ENCODE measurements around the gene NEK11.

The NEK11 gene

GRCh38 chr3:131200636-131201199 is 174.0 kb downstream of the NEK11 start:
- intact Hi-C loops (cut with DNase I) = no loop called here
- DNase-seq = no peak

DNA sequence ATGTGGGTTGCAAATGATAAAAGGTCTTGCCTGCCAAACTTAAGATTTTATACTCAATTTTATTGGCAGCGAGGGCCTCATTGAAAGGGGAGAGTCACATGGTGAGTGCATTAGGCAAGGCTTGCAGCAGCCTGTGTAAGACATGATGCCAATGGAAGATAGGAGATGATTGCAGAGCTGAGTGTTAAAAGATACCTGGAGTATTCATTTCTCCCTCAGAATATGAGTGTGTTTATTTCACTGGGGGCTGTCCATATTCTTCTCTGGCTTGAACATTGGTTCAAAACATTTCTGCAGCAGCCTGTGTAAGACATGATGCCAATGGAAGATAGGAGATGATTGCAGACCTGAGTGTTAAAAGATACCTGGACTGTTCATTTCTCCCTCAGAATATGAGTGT is 189.7 kb downstream of the NEK11 start:
- intact Hi-C loops (cut with DNase I) = no loop called here

DNA sequence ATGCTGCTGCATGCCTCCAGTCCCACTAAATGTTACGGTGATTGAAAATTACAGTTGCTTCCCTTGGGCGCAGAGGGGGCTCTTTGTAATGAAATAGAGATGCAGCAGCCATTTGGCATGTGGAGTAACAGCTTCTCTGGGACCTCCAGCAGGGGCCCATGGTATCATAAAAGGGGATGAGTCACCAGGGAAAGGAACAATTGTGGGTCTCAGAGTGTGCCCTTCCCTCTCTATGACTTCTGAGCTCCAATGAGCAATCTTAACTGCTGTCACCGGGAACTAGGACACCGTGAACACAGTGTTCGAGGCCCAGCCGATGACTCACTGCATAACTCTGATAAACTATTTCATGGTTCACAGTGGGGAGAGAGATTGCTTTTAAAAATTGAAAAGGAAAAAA is 190.1 kb downstream of the NEK11 start:
- DNase-seq = peak in 19 of 42 donors; percentile 2 to 58 (median 12)
- intact Hi-C loops (cut with DNase I) = no loop called here

More for the DNA sequence above, 189.7 kb downstream of the NEK11 start:
- no peak for DNase-seq

- intact Hi-C loops (cut with DNase I) = no loop called here
- DNase-seq = no peak
Measured at GRCh38 chr3:131217296-131217741, 190.6 kb downstream of the NEK11 start.

DNA sequence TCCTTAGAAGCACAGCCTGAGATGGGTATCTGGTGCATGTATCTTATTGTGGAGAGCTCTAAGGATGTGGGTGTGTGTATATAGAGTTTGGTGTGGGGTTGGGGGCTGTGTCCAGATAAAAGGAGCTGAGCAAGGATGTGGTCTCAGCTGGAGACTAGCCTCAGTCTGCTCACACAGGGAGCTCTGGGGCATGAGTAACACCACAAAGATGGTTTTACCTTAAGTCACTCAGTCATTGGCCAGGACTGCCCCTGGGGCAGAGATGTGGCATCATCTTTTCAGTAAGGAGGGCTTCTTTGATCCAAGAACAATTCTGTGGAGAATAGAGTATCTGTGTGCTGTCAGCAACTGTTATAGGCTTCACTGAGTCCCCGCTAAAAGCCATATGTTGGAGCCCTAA is 191.5 kb downstream of the NEK11 start:
- DNase-seq = no peak
- intact Hi-C loops (cut with DNase I) = no loop called here

DNA sequence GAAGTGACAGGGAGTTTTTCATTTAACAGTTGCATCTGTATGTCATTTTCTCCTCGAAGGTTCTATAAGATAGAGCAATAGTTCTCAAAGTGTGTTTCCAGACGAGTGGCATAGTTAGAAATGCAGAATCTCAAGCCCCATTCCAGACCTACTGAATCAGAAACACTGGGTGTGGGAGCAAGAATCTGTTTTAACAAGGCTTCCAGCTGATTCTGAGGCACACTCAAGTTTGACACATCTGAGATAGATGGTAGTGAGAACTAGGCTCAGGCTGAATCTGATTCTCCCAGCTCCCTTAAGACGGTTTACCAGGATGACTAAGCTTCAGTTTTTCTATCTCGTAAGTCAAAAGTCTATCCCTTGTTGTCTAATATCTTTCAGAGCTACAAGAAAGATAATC is 195.1 kb downstream of the NEK11 start:
- no peak for DNase-seq
- intact Hi-C loops (cut with DNase I) = no loop called here

DNA sequence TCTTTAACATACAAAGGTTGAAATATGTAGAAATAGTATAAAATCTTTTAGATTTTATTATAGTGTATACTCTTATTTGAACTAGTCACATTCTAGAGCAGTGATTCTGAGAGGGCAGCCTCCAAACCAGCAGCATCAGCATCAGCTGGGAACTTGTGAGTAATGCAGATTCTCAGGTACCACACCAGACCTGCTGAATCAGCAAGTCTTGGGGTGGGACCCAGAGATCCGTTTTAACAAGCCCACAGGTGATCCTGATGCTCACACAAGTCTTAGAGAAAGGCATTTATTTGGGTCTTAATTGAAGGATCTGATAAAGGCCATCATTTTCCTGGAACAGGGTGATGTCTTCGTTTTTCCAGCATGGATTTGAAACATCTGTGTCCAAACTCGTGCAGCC is 195.9 kb downstream of the NEK11 start:
- intact Hi-C loops (cut with DNase I) = no loop called here
- no peak for DNase-seq

DNA sequence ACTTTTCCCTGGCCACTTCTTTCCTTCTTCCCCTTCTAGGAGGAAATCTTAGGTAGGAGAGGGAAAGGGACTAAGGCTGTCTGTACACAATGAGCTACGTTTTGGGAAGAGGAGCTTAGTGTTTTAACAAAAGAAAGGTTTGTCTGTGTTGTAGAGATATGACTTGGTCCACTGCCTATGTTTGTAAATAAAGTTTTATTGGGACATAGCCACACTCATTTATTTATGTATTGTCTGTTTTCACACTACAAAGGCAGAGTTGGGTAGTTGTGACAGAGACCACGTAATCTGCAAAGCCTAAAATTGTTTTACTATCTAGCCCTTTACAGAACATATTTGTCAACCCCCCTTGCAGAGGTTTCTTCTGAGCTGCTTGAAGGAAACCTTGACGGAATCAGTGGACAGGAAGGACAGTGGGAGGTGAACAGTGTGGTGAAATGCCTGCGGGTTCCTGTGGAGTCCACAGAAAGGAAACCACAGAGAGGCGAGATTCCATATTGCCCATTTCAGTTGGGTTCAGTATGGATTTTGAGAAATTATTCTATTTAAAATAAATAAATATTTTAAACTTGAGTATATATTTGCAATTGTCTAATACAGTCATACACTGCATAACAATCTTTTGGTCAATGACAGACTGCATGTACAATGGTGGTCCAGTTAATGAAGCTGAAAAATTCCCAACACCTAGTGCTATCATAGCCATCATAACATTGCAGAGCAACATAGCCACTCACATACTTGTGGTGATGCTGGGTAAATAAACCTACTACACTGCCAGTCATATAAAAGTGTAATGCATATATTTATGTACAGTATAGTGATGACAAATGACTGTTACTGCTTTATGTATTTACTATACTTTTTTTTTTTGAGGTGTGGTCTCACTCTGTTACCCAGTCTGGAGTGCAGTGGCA is 197.0 kb downstream of the NEK11 start:
- intact Hi-C loops (cut with DNase I) = no loop called here
- no peak for DNase-seq

DNA sequence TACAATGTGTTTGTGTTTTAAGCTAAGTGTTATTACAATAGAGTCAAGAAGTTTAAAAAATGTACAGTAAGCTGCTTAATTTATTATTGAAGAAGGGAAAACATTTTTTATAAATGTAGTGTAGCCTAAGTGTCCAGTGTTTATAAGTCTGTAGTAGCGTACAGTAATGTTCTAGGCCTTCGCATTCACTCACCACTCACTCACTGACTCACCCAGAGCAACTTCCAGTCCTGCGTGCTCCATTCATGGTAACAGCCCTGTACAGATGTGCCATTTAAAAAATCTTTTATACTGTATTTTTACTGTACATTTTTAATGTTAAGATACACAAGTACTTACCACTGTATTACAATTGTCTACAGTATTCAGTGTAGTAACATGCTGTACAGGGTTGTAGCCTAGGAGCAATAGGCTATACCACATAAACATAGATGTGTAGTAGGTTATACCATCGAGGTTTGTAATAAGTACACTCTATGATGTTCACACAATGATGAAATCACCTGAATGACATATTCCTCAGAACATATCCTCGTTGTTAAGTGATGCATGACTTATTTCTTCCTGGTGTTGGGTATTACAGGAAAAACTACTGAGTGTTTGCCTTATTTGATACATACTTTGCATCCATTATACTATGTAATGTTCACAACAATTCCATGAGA is 198.3 kb downstream of the NEK11 start:
- intact Hi-C loops (cut with DNase I) = no loop called here
- DNase-seq = no peak

GRCh38 chr3:131228522-131228921 is 201.8 kb downstream of the NEK11 start:
- intact Hi-C loops (cut with DNase I) = no loop called here
- no peak for DNase-seq

- DNase-seq = no peak
- intact Hi-C loops (cut with DNase I) = no loop called here
Measured at GRCh38 chr3:131231710-131232389, 205.2 kb downstream of the NEK11 start.

DNA sequence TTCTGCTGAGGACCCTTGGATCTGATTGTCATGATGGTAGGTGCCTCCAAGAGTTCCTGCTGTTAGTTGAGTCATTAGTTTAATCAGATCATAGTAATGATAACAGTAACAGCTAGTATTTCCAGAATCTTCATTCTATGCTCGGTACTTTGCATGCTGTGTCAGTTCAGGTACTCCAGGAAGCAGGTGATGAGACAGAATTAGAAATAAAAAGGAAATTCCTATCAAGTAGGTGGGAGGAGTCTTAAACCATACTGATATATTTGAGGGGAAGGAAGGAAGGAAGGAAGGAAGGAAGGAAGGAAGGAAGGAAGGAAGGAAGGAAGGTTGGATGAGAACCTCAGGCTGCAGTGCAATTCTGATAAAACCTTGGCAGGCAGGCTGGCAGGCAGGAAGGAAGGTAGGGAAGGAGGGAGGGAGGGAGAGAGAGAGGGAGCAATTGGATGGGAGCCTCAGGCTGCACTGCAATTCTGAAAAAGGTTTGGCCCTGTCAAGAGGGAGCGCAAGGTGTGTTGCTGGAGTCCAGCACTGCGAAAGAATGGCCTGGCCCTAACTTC is 206.1 kb downstream of the NEK11 start:
- intact Hi-C loops (cut with DNase I) = no loop called here
- no peak for DNase-seq

GRCh38 chr3:131233900-131234668 is 207.4 kb downstream of the NEK11 start:
- intact Hi-C loops (cut with DNase I) = no loop called here
- DNase-seq = no peak

DNA sequence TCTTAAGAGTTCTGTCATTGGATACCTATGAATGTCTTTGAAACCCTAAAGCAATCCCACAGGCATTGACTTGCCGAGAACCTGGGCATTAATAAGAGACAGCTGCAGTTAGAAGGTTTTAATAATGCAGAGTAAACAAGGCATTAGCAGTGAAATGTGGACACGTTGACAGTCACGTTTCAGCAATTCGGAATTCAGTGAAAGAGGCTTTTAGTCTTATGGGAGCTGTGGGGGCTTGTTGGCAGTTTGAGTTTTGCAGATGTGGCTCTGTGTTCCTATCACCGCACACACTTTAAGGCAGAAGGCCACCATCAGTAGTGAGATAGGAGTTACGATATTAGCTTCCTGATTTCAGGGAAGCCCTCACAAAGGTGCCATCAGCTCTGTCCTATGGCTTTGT is 209.7 kb downstream of the NEK11 start:
- DNase-seq = no peak
- intact Hi-C loops (cut with DNase I) = no loop called here

DNA sequence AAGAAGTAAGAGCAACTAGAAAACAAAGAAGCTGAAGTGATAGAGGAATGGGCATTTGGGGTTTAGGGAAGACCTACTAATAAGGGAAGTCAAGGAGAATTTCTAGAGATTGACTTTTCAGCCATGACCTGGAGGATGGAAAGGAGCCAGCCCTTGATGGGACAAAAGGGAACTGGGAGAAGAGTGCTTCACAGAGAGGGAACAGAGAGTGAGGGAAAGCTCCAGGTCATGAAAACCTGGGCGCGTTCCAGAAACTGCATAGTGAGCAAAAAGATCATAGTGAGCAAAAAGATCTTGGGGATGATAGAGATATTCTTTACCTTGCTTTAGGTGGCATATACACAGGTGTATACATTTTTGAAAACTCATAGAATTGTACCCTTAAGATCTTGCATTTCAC is 211.8 kb downstream of the NEK11 start:
- DNase-seq = no peak
- intact Hi-C loops (cut with DNase I) = no loop called here

- DNase-seq = no peak
- intact Hi-C loops (cut with DNase I) = no loop called here
Measured at GRCh38 chr3:131239267-131239666, 212.6 kb downstream of the NEK11 start.

GRCh38 chr3:131242201-131242600 is 215.5 kb downstream of the NEK11 start:
- DNase-seq = peak in 1 of 42 donors; percentile 15
- intact Hi-C loops (cut with DNase I) = no loop called here

GRCh38 chr3:131250466-131250865 is 223.8 kb downstream of the NEK11 start:
- DNase-seq = no peak
- intact Hi-C loops (cut with DNase I) = no loop called here

- DNase-seq = no peak
- intact Hi-C loops (cut with DNase I) = no loop called here
Measured at GRCh38 chr3:131260525-131260924, 233.8 kb downstream of the NEK11 start.
